Hepatocyte (in vitro differentiated cells): Measurements from ENCODE around the gene KRT77. TPM values are rescaled to one million over a fixed set of nuclear protein-coding genes. Genes with fewer than 3 reads are reported as not detected.

Experiments
- DNase-seq: peaks from one replicate; pipeline ENCODE4 v3.0.0-alpha.2; 2016; ENCODE audit warnings: low spot score
- H2AFZ ChIP-seq: fragments of 200-600 bp; sonication (generic); 2 replicates; pipeline ENCODE4 v1.6.0; 2016; ENCODE audit warnings: antibody characterized with exemption, mild to moderate bottlenecking
- H3K27ac ChIP-seq: fragments of 200-600 bp; sonication (generic); 2 replicates; pipeline ENCODE4 v1.5.1; 2016; ENCODE audit warnings: mild to moderate bottlenecking
- H3K27me3 ChIP-seq: fragments of 200-600 bp; sonication (generic); 2 replicates; pipeline ENCODE4 v1.6.1; 2016
- H3K36me3 ChIP-seq: fragments of 200-600 bp; sonication (generic); replicated peaks from 2 replicates; pipeline ENCODE4 v1.5.1; 2016; ENCODE audit warnings: low read depth; ENCODE audit not compliant: insufficient read depth
- H3K4me1 ChIP-seq: fragments of 200-600 bp; sonication (generic); 2 replicates; pipeline ENCODE4 v1.5.1; 2016; ENCODE audit warnings: mild to moderate bottlenecking, moderate library complexity; ENCODE audit not compliant: insufficient read depth
- H3K4me2 ChIP-seq: fragments of 200-600 bp; sonication (generic); 2 replicates; pipeline ENCODE4 v1.6.0; 2016
- H3K4me3 ChIP-seq: fragments of 200-600 bp; sonication (generic); 2 replicates; pipeline ENCODE4 v1.5.1; 2016; ENCODE audit warnings: mild to moderate bottlenecking
- H3K79me2 ChIP-seq: fragments of 200-600 bp; sonication (generic); 2 replicates; pipeline ENCODE4 v1.6.0; 2017; ENCODE audit warnings: mild to moderate bottlenecking
- H3K9me2 ChIP-seq: fragments of 200-600 bp; sonication (generic); replicated peaks from 2 replicates; pipeline ENCODE4 v1.6.0; 2017; ENCODE audit warnings: mild to moderate bottlenecking; ENCODE audit not compliant: insufficient read depth
- H3K9me3 ChIP-seq: fragments of 200-600 bp; sonication (generic); 2 replicates; pipeline ENCODE4 v1.5.1; 2016; ENCODE audit warnings: low read depth, mild to moderate bottlenecking
- H4K20me1 ChIP-seq: fragments of 200-600 bp; sonication (generic); 2 replicates; pipeline ENCODE4 v1.6.0; 2016; ENCODE audit warnings: mild to moderate bottlenecking; ENCODE audit not compliant: insufficient read depth, poor library complexity, severe bottlenecking
- EZH2 ChIP-seq: fragments of 200-600 bp; sonication (generic); IDR thresholded peaks from 2 replicates; pipeline ENCODE4 v1.6.1; 2016; ENCODE audit warnings: antibody characterized with exemption, mild to moderate bottlenecking, borderline replicate concordance
- EZH2phosphoT487 ChIP-seq: fragments of 200-600 bp; sonication (generic); IDR thresholded peaks from one replicate; pipeline ENCODE4 v1.6.1; 2018; ENCODE audit warnings: antibody characterized with exemption, mild to moderate bottlenecking, low read depth, moderate library complexity; ENCODE audit not compliant: unreplicated experiment, severe bottlenecking
- WGBS: methylation state at CpG from one replicate; pipeline ENCODE4 v1.1.6; 2016; ENCODE audit warnings: low lambda C conversion rate; ENCODE audit errors: missing lambda C conversion rate; 5-methylcytosine and 5-hydroxymethylcytosine counted together
- polyA plus RNA-seq: library from polyadenylated mRNA; unstranded; fragments of >200 nt; fragmentation: Nextera tagmentation; extraction: Ambion mirVana; gene quantifications from 2 replicates; pipeline ENCODE4 v1.2.1, GENCODE V29; 2016
- total RNA-seq: library from RNA; depleted of rRNA; stranded (reverse); fragments of >200 nt; gene quantifications from 2 replicates; pipeline ENCODE4 v1.2.3, GENCODE V29; 2014
- TF ChIP-seq, protein P1 (sequence below): fragments of 200-600 bp; sonication (generic); IDR thresholded peaks from 2 replicates; pipeline ENCODE4 v1.5.1; 2016; ENCODE audit warnings: antibody characterized with exemption, mild to moderate bottlenecking; ENCODE audit not compliant: poor library complexity

The KRT77 gene
- total and polyA plus RNA-seq, 2 experiments from 2014 or later, result not detected

DNA sequence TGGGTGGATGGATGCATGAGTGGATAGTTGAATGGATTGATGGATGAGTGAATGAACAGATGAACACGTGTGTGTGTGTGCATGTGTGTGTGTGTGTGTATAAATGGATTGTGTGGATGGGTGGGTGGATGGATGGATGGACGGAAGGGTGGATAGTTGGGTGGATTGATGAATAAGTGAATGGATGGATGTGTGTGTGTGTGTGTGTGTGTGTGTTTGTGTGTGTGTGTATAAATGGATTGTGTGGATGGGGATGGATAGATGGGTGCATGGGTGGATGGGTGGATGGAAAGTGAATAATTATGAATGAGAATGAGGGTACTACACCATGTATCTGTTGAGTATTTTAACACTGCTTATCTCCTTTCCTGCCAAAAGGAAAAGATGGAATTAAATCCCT, 986 bp downstream of the KRT77 start:
- H3K79me2 ChIP-seq, result no peaks in the 10 kb centered on the region
- no peaks in the 10 kb centered on the region for H3K36me3 ChIP-seq
- no peaks in the 10 kb centered on the region for H3K9me2 ChIP-seq
- no peaks in the 10 kb centered on the region for H3K4me1 ChIP-seq
- H3K4me2 ChIP-seq, result no peak overlapping the region
- no peak overlapping the region for H2AFZ ChIP-seq
- no peaks in the 10 kb centered on the region for H3K9me3 ChIP-seq
- no peak for DNase-seq
- WGBS, result 81% methylated on average over 2 of the region's 2 CpGs
- no peak overlapping the region for H3K4me3 ChIP-seq
- TF ChIP-seq EZH2phosphoT487, result no peak
- TF ChIP-seq EZH2, result no peak
- TF ChIP-seq, protein P1, sequence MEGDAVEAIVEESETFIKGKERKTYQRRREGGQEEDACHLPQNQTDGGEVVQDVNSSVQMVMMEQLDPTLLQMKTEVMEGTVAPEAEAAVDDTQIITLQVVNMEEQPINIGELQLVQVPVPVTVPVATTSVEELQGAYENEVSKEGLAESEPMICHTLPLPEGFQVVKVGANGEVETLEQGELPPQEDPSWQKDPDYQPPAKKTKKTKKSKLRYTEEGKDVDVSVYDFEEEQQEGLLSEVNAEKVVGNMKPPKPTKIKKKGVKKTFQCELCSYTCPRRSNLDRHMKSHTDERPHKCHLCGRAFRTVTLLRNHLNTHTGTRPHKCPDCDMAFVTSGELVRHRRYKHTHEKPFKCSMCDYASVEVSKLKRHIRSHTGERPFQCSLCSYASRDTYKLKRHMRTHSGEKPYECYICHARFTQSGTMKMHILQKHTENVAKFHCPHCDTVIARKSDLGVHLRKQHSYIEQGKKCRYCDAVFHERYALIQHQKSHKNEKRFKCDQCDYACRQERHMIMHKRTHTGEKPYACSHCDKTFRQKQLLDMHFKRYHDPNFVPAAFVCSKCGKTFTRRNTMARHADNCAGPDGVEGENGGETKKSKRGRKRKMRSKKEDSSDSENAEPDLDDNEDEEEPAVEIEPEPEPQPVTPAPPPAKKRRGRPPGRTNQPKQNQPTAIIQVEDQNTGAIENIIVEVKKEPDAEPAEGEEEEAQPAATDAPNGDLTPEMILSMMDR, result no peak
- peaks cover 22% of the 10 kb centered on the region for H3K27me3 ChIP-seq
- no peaks in the 10 kb centered on the region for H4K20me1 ChIP-seq
- H3K27ac ChIP-seq, result no peak overlapping the region

GRCh38 chr12:52701281-52701680, 2.0 kb downstream of the KRT77 start:
- no peak for DNase-seq

GRCh38 chr12:52699960-52700359, 3.4 kb downstream of the KRT77 start:
- H3K4me3 ChIP-seq, result no peak overlapping the region
- TF ChIP-seq, protein P1, result no peak
- TF ChIP-seq EZH2 (no peak), EZH2phosphoT487 (no peak)

More at GRCh38 chr12:52701281-52701680, 2.0 kb downstream of the KRT77 start:
- Histone ChIP-seq H3K4me2 (no peak overlapping the region), H3K4me1 (no peaks in the 10 kb centered on the region), H3K9me2 (no peaks in the 10 kb centered on the region), H2AFZ (no peak overlapping the region), H3K36me3 (no peaks in the 10 kb centered on the region), H3K27ac (no peak overlapping the region), H4K20me1 (no peaks in the 10 kb centered on the region), H3K79me2 (no peaks in the 10 kb centered on the region), H3K9me3 (no peaks in the 10 kb centered on the region), H3K4me3 (no peak overlapping the region), H3K27me3 (peaks cover 21% of the 10 kb centered on the region)
- whole genome bisulfite sequencing, result 88% methylated on average over 12 of the region's 12 CpGs
- TF ChIP-seq EZH2phosphoT487, result no peak
- TF ChIP-seq EZH2, result no peak
- TF ChIP-seq, protein P1, result no peak

DNA sequence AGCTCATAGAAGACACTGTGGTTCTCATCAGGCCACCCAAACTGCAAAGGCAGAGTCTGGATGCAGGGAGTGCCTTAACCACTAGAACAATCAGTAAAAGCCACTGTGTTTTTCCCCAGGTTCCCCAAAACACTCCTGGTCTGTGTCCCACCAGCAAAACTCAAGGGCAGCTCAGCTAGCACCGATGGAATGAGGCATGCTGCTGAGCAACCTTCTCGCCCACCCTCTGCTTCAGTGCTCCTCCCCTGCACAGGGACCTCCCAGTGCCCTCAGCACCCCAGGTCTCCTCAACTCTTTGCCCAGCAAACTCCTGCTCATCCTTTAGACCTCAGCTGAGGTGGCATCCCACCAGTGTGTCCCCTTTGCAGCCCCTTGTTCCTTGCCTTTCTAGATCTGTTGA, 4.0 kb downstream of the KRT77 start:
- Histone ChIP-seq H3K9me2 (no peaks in the 10 kb centered on the region), H3K4me1 (no peaks in the 10 kb centered on the region), H3K36me3 (no peaks in the 10 kb centered on the region), H3K79me2 (no peaks in the 10 kb centered on the region), H3K4me2 (no peak overlapping the region), H3K27me3 (peaks cover 19% of the 10 kb centered on the region), H2AFZ (no peak overlapping the region), H3K4me3 (no peak overlapping the region), H3K27ac (no peak overlapping the region), H3K9me3 (no peaks in the 10 kb centered on the region), H4K20me1 (no peaks in the 10 kb centered on the region)
- no peak for DNase-seq
- TF ChIP-seq, protein P1, result no peak
- no peak for TF ChIP-seq EZH2phosphoT487
- TF ChIP-seq EZH2, result no peak
- 86% methylated on average over 2 of the region's 2 CpGs for WGBS

More at GRCh38 chr12:52699960-52700359, 3.4 kb downstream of the KRT77 start:
- DNase-seq, result no peak
- Histone ChIP-seq H2AFZ (no peak overlapping the region), H3K4me1 (no peaks in the 10 kb centered on the region), H3K79me2 (no peaks in the 10 kb centered on the region), H3K9me2 (no peaks in the 10 kb centered on the region), H4K20me1 (no peaks in the 10 kb centered on the region), H3K4me2 (no peak overlapping the region), H3K9me3 (no peaks in the 10 kb centered on the region), H3K27me3 (peaks cover 20% of the 10 kb centered on the region), H3K36me3 (no peaks in the 10 kb centered on the region), H3K27ac (no peak overlapping the region)
- 93% methylated on average over 2 of the region's 2 CpGs for WGBS
